ENCODE results near the gene SLC16A6.
"Not testable (repeated sequence)": the region's sequence is repeated elsewhere in the genome, so short reads cannot be mapped to it uniquely, and the experiment has no call there.

SLC16A6 gene

GRCh38 chr17:68288375-68288774 lies 2.6 kb downstream of the SLC16A6 start:
- Histone ChIP-seq H3K79me2 (ENCODE audit: low read length) (no peaks in the 10 kb centered on the region), H3F3A (ENCODE audit: insufficient read depth, low read length) (peaks cover 31% of the 10 kb centered on the region), H3K27ac (ENCODE audit: low read length) (no peak overlapping the region), H4K20me1 (ENCODE audit: insufficient read depth, low read length) (no peaks in the 10 kb centered on the region), H3K9me3 (replicated peaks; ENCODE audit: insufficient read depth, low read length) (no peaks in the 10 kb centered on the region), H3K27me3 (replicated peaks; ENCODE audit: insufficient read depth, low read length) (no peaks in the 10 kb centered on the region), H3K4me3 (ENCODE audit: low read length) (no peak overlapping the region), H3K4me2 (ENCODE audit: low read depth, low read length) (no peak overlapping the region), H3K4me1 (ENCODE audit: low read length) (peaks cover 5% of the 10 kb centered on the region; the same call in 1 of the 2 replicates), H3K9me2 (replicated peaks; ENCODE audit: insufficient read depth, low read length) (no peaks in the 10 kb centered on the region), H2AFZ (ENCODE audit: low read length) (no peak overlapping the region), H3K9ac (ENCODE audit: low read length) (no peak overlapping the region), H3K36me3 (replicated peaks; ENCODE audit: insufficient read depth, low read length) (no peaks in the 10 kb centered on the region)
- TF ChIP-seq EZH2phosphoT487 (IDR thresholded peaks at IDR 0.05; ENCODE audit: low read length): no peak
- TF ChIP-seq CTCF (IDR thresholded peaks at IDR 0.05; ENCODE audit: low read length): no peak
- no peak for TF ChIP-seq EZH2 (optimal IDR thresholded peaks at IDR 0.05; ENCODE audit: low read depth, low read length)
- no peak for DNase-seq

- H4K20me1 ChIP-seq (ENCODE audit: insufficient read depth, low read length); H2AFZ ChIP-seq (ENCODE audit: low read length); H3K9ac ChIP-seq (ENCODE audit: low read length); H3K27me3 ChIP-seq (replicated peaks; ENCODE audit: insufficient read depth, low read length); H3K4me2 ChIP-seq (ENCODE audit: low read depth, low read length); DNase-seq; H3K4me3 ChIP-seq (ENCODE audit: low read length); H3K36me3 ChIP-seq (replicated peaks; ENCODE audit: insufficient read depth, low read length); H3K27ac ChIP-seq (ENCODE audit: low read length); H3K4me1 ChIP-seq (ENCODE audit: low read length); H3F3A ChIP-seq (ENCODE audit: insufficient read depth, low read length); H3K9me3 ChIP-seq (replicated peaks; ENCODE audit: insufficient read depth, low read length); H3K9me2 ChIP-seq (replicated peaks; ENCODE audit: insufficient read depth, low read length); H3K79me2 ChIP-seq (ENCODE audit: low read length): not testable (repeated sequence)
Measured at GRCh38 chr17:68281965-68282364, 9.0 kb downstream of the SLC16A6 start.

- Histone ChIP-seq H3K36me3 (replicated peaks; ENCODE audit: insufficient read depth, low read length) (no peaks in the 10 kb centered on the region; the same call in 1 of the 2 replicates), H3K27me3 (replicated peaks; ENCODE audit: insufficient read depth, low read length) (no peaks in the 10 kb centered on the region)
Measured at GRCh38 chr17:68277807-68278206, 13.1 kb downstream of the SLC16A6 start.

GRCh38 chr17:68276339-68276738 lies 14.6 kb downstream of the SLC16A6 start:
- H4K20me1 ChIP-seq (ENCODE audit: insufficient read depth, low read length); H3K4me3 ChIP-seq (ENCODE audit: low read length); DNase-seq; H3K36me3 ChIP-seq (replicated peaks; ENCODE audit: insufficient read depth, low read length); H3F3A ChIP-seq (ENCODE audit: insufficient read depth, low read length); H3K9me3 ChIP-seq (replicated peaks; ENCODE audit: insufficient read depth, low read length); H2AFZ ChIP-seq (ENCODE audit: low read length); H3K9me2 ChIP-seq (replicated peaks; ENCODE audit: insufficient read depth, low read length); H3K4me1 ChIP-seq (ENCODE audit: low read length); H3K9ac ChIP-seq (ENCODE audit: low read length); H3K27ac ChIP-seq (ENCODE audit: low read length); H3K79me2 ChIP-seq (ENCODE audit: low read length); H3K27me3 ChIP-seq (replicated peaks; ENCODE audit: insufficient read depth, low read length); H3K4me2 ChIP-seq (ENCODE audit: low read depth, low read length): not testable (repeated sequence)

More at GRCh38 chr17:68277807-68278206, 13.1 kb downstream of the SLC16A6 start:
- Histone ChIP-seq H3K9me3 (replicated peaks; ENCODE audit: insufficient read depth, low read length) (no peaks in the 10 kb centered on the region), H3K79me2 (ENCODE audit: low read length) (no peaks in the 10 kb centered on the region), H3K4me2 (ENCODE audit: low read depth, low read length) (no peak overlapping the region), H3K4me3 (ENCODE audit: low read length) (no peak overlapping the region), H3K27ac (ENCODE audit: low read length) (no peak overlapping the region), H3K9ac (ENCODE audit: low read length) (no peak overlapping the region), H4K20me1 (ENCODE audit: insufficient read depth, low read length) (no peaks in the 10 kb centered on the region), H2AFZ (ENCODE audit: low read length) (no peak overlapping the region), H3K4me1 (ENCODE audit: low read length) (no peaks in the 10 kb centered on the region), H3F3A (ENCODE audit: insufficient read depth, low read length) (no peaks in the 10 kb centered on the region), H3K9me2 (replicated peaks; ENCODE audit: insufficient read depth, low read length) (no peaks in the 10 kb centered on the region)
- DNase-seq: no peak
- TF ChIP-seq CTCF (IDR thresholded peaks at IDR 0.05; ENCODE audit: low read length): no peak
- TF ChIP-seq EZH2 (optimal IDR thresholded peaks at IDR 0.05; ENCODE audit: low read depth, low read length): no peak
- no peak for TF ChIP-seq EZH2phosphoT487 (IDR thresholded peaks at IDR 0.05; ENCODE audit: low read length)

Measured in MM.1S (cell line).